ENCODE data around the gene PIK3R6. TPM values are rescaled to one million over a fixed set of nuclear protein-coding genes. Genes with fewer than 3 reads are reported as not detected.

PIK3R6 gene
- total RNA-seq, 4 donors from 2014 or later, result 0.22 to 2.5 (median 0.35) TPM

- Histone ChIP-seq H3K36me3 (no peaks in the 10 kb centered on the region), H3K4me3 (no peak overlapping the region), H3K27me3 (peaks cover 0 to 28% (median 0%) of the 10 kb centered on the region in 4 donors), H3K9me3 (peaks cover 0 to 13% (median 7%) of the 10 kb centered on the region in 3 donors), H3K27ac (no peak overlapping the region), H3K4me1 (no peaks in the 10 kb centered on the region)
- 73 to 74% methylated on average over 13 to 17 of the region's 19 CpGs for WGBS, 2 donors
- intact Hi-C loops (cut with DNase I), result no loop called here
- no peak for TF ChIP-seq POLR2A (IDR thresholded peaks at IDR 0.05)
- no peak for DNase-seq
Observed at GRCh38 chr17:8826808-8827435, 40.6 kb downstream of the PIK3R6 start.

- peaks cover 0 to 22% (median 0%) of the 10 kb centered on the region in 4 donors for H3K27me3 ChIP-seq
Observed at GRCh38 chr17:8825802-8826201, 41.7 kb downstream of the PIK3R6 start.

GRCh38 chr17:8823279-8823678 is 44.2 kb downstream of the PIK3R6 start:
- no peak for DNase-seq
- H3K4me1 ChIP-seq, result no peaks in the 10 kb centered on the region
- H3K36me3 ChIP-seq, result no peaks in the 10 kb centered on the region
- H3K27ac ChIP-seq, result no peak overlapping the region
- WGBS, 2 donors, result 84 to 93% methylated on average over 5 of the region's 5 CpGs
- TF ChIP-seq POLR2A (IDR thresholded peaks at IDR 0.05), result no peak
- no peak for TF ChIP-seq CTCF (IDR thresholded peaks at IDR 0.05)
- H3K27me3 ChIP-seq, result peaks cover 0 to 18% (median 0%) of the 10 kb centered on the region in 4 donors
- peaks cover 0 to 13% (median 7%) of the 10 kb centered on the region in 3 donors for H3K9me3 ChIP-seq
- intact Hi-C loops (cut with DNase I), result no loop called here
- H3K4me3 ChIP-seq, result no peak overlapping the region

More at GRCh38 chr17:8825802-8826201, 41.7 kb downstream of the PIK3R6 start:
- Histone ChIP-seq H3K4me3 (no peak overlapping the region), H3K27ac (no peak overlapping the region), H3K36me3 (no peaks in the 10 kb centered on the region), H3K9me3 (peaks cover 0 to 13% (median 7%) of the 10 kb centered on the region in 3 donors), H3K4me1 (no peaks in the 10 kb centered on the region)
- WGBS, 2 donors, result 52 to 58% methylated on average over 2 of the region's 2 CpGs
- no peak for TF ChIP-seq CTCF (IDR thresholded peaks at IDR 0.05)
- TF ChIP-seq POLR2A (IDR thresholded peaks at IDR 0.05), result no peak
- intact Hi-C loops (cut with DNase I), result no loop called here
- DNase-seq, result no peak

- Histone ChIP-seq H3K9me3 (peaks cover 0 to 13% (median 7%) of the 10 kb centered on the region in 3 donors), H3K27me3 (peaks cover 0 to 18% (median 0%) of the 10 kb centered on the region in 4 donors), H3K4me1 (no peaks in the 10 kb centered on the region), H3K4me3 (no peak overlapping the region), H3K27ac (no peak overlapping the region), H3K36me3 (no peaks in the 10 kb centered on the region)
- intact Hi-C loops (cut with DNase I), result no loop called here
- no peak for DNase-seq
- WGBS, 2 donors, result 59 to 93% methylated on average over 3 to 5 of the region's 5 CpGs
- TF ChIP-seq POLR2A (IDR thresholded peaks at IDR 0.05) (no peak), CTCF (IDR thresholded peaks at IDR 0.05) (no peak)
Observed at GRCh38 chr17:8822401-8823035, 45.0 kb downstream of the PIK3R6 start.

- H3K27me3 ChIP-seq, result peaks cover 0 to 18% (median 0%) of the 10 kb centered on the region in 4 donors
- WGBS, 2 donors, result 77 to 81% methylated on average over 7 to 9 of the region's 10 CpGs
- H3K27ac ChIP-seq, result no peak overlapping the region
- intact Hi-C loops (cut with DNase I), result no loop called here
- DNase-seq, result no peak
- H3K4me1 ChIP-seq, result no peaks in the 10 kb centered on the region
- no peaks in the 10 kb centered on the region for H3K36me3 ChIP-seq
- H3K9me3 ChIP-seq, result peaks cover 0 to 13% (median 7%) of the 10 kb centered on the region in 3 donors
- no peak overlapping the region for H3K4me3 ChIP-seq
- no peak for TF ChIP-seq CTCF (IDR thresholded peaks at IDR 0.05)
- no peak for TF ChIP-seq POLR2A (IDR thresholded peaks at IDR 0.05)
Observed at GRCh38 chr17:8821446-8822105, 45.9 kb downstream of the PIK3R6 start.

Data from esophagus squamous epithelium (tissue), 5 donors.